NCI-H2029 treated with DMSO at 0.1 percent for 48 hours (cell line): ENCODE measurements around the gene CCDC66.

Experiments used
- DNase-seq: peaks from one replicate; lab custom pipeline; 2025; lab: John Stamatoyannopoulos, UW

CCDC66 gene

GRCh38 chr3:56621681-56622080, 64.7 kb downstream of the CCDC66 start:
- DNase-seq = no peak

GRCh38 chr3:56622381-56622780, 65.4 kb downstream of the CCDC66 start:
- no peak for DNase-seq

- no peak for DNase-seq
Observed at GRCh38 chr3:56624725-56625124, 67.8 kb downstream of the CCDC66 start.

GRCh38 chr3:56629047-56629446, 72.1 kb downstream of the CCDC66 start:
- no peak for DNase-seq

- DNase-seq = no peak
Observed at GRCh38 chr3:56629451-56629850, 72.5 kb downstream of the CCDC66 start.

GRCh38 chr3:56630966-56631365, 74.0 kb downstream of the CCDC66 start:
- DNase-seq = no peak

GRCh38 chr3:56633181-56633580, 76.2 kb downstream of the CCDC66 start:
- DNase-seq = no peak

GRCh38 chr3:56633602-56634535, 76.9 kb downstream of the CCDC66 start:
- no peak for DNase-seq

GRCh38 chr3:56645407-56645806, 88.4 kb downstream of the CCDC66 start:
- DNase-seq = no peak

- no peak for DNase-seq
Observed at GRCh38 chr3:56654460-56654859, 97.5 kb downstream of the CCDC66 start.

GRCh38 chr3:56655709-56656108, 98.7 kb downstream of the CCDC66 start:
- DNase-seq = no peak

GRCh38 chr3:56664823-56665222, 107.8 kb downstream of the CCDC66 start:
- DNase-seq = no peak

- DNase-seq = no peak
Observed at GRCh38 chr3:56667973-56668579, 111.1 kb downstream of the CCDC66 start.
